SU-DHL-6 (cell line): Measurements from ENCODE around the gene FCHSD2.
"Not testable (repeated sequence)": the region's sequence is repeated elsewhere in the genome, so short reads cannot be mapped to it uniquely, and the experiment has no call there.

ENCODE experiments used
- EZH2phosphoT487 ChIP-seq: fragments of 200-600 bp; sonication (generic), shearing (Covaris generic); conservative IDR thresholded peaks from 2 replicates; pipeline ENCODE4 v1.6.1; 2018; ENCODE audit warnings: mild to moderate bottlenecking, antibody characterized with exemption, low read length, moderate library complexity, mixed read lengths
- TF ChIP-seq, protein P1 (sequence below): fragments of 200-600 bp; sonication (generic); IDR thresholded peaks from one replicate; pipeline ENCODE4 v1.5.1; 2017; ENCODE audit warnings: antibody characterized with exemption, mild to moderate bottlenecking, low read length, moderate library complexity; ENCODE audit not compliant: insufficient read depth, poor library complexity, severe bottlenecking

DNA sequence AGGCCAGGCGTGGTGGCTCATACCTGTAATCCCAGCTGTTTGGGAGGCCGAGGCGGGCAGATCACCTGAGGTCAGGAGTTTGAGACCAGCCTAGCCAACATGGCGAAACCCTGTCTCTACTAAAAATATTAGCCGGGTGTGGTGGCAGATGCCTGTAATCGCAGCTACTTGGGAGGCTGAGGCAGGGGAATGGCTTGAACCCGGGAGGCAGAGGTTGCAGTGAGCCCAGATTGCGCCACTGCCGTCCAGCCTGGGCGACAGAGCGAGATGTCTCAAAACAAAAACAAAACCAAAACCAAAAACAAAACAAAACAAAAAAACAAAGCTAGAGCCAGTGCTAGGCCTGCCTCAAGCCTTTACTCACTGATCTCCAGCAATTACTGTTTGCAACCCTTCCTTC is 314.5 kb downstream of the FCHSD2 start:
- TF ChIP-seq, protein P1, sequence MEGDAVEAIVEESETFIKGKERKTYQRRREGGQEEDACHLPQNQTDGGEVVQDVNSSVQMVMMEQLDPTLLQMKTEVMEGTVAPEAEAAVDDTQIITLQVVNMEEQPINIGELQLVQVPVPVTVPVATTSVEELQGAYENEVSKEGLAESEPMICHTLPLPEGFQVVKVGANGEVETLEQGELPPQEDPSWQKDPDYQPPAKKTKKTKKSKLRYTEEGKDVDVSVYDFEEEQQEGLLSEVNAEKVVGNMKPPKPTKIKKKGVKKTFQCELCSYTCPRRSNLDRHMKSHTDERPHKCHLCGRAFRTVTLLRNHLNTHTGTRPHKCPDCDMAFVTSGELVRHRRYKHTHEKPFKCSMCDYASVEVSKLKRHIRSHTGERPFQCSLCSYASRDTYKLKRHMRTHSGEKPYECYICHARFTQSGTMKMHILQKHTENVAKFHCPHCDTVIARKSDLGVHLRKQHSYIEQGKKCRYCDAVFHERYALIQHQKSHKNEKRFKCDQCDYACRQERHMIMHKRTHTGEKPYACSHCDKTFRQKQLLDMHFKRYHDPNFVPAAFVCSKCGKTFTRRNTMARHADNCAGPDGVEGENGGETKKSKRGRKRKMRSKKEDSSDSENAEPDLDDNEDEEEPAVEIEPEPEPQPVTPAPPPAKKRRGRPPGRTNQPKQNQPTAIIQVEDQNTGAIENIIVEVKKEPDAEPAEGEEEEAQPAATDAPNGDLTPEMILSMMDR = not testable (repeated sequence)
- not testable (repeated sequence) for TF ChIP-seq EZH2phosphoT487
